Caco-2 (cell line): ENCODE results near the gene SMIM35. TPM values are rescaled to one million over a fixed set of nuclear protein-coding genes. Genes with fewer than 3 reads are reported as not detected.

Source experiments
- BruUV-seq: library from RNA; stranded (reverse); fragments of 400-500 nt; replicated peaks from 2 replicates; lab custom pipeline; 2021; lab: Mats Ljungman, UMichigan
- CTCF ChIA-PET: fragments of 300-600 bp; sonication (Branson Sonifier 250); formaldehyde crosslinking; loops from one replicate; lab custom pipeline; 2022; ENCODE audit warnings: antibody characterized with exemption; lab: Charles Lee
- POLR2A ChIA-PET: fragments of 300-600 bp; sonication (Branson Sonifier 250); formaldehyde crosslinking; loops from one replicate; lab custom pipeline; 2022; ENCODE audit warnings: antibody characterized with exemption; lab: Charles Lee
- DNase-seq, 2 experiments: peaks; one replicate each; pipeline versions ENCODE4 v3.0.0 to v3.0.0-alpha.2; 2020 to 2022
- H3K27me3 ChIP-seq: replicated peaks from 2 replicates; pipeline ENCODE4 v1.6.0; 2011; ENCODE audit warnings: low read length; ENCODE audit not compliant: control insufficient read depth, insufficient read depth
- H3K36me3 ChIP-seq: 2 replicates; pipeline ENCODE4 v1.5.1; 2011; ENCODE audit warnings: low read length; ENCODE audit not compliant: control insufficient read depth, insufficient read depth
- H3K4me1 ChIP-seq: fragments of 250-450 bp; sonication (Bioruptor Pico); 2 replicates; pipeline ENCODE4 v1.5.1; 2020; ENCODE audit warnings: mild to moderate bottlenecking
- H3K4me3 ChIP-seq: 2 replicates; pipeline ENCODE4 v1.5.1; 2011; ENCODE audit warnings: low read depth, mild to moderate bottlenecking, control low read depth, low read length
- H3K9me3 ChIP-seq: fragments of 250-450 bp; sonication (Bioruptor Pico); 2 replicates; pipeline ENCODE4 v1.5.1; 2020; ENCODE audit warnings: mild to moderate bottlenecking, moderate library complexity
- H3K27ac Mint-ChIP-seq: one replicate; pipeline ENCODE4 v1.8.0; 2022; ENCODE audit warnings: mixed read lengths; ENCODE audit not compliant: unreplicated experiment
- H3K27me3 Mint-ChIP-seq: one replicate; pipeline ENCODE4 v1.8.0; 2022; ENCODE audit warnings: mixed read lengths; ENCODE audit not compliant: insufficient read depth, unreplicated experiment
- H3K36me3 Mint-ChIP-seq: one replicate; pipeline ENCODE4 v1.8.0; 2022; ENCODE audit warnings: mild to moderate bottlenecking, mixed read lengths; ENCODE audit not compliant: insufficient read depth, unreplicated experiment
- H3K4me1 Mint-ChIP-seq: one replicate; pipeline ENCODE4 v1.8.0; 2022; ENCODE audit warnings: low read depth, mixed read lengths; ENCODE audit not compliant: unreplicated experiment
- H3K4me3 Mint-ChIP-seq: one replicate; pipeline ENCODE4 v1.8.0; 2022; ENCODE audit warnings: mild to moderate bottlenecking, moderate library complexity, mixed read lengths; ENCODE audit not compliant: unreplicated experiment
- H3K9me3 Mint-ChIP-seq: one replicate; pipeline ENCODE4 v1.8.0; 2022; ENCODE audit warnings: mixed read lengths; ENCODE audit not compliant: unreplicated experiment
- CTCF ChIP-seq, 2 experiments: fragments of 200-600 bp in 1 of 2; IDR thresholded peaks; 1 replicate in 1 of 2; 2 replicates in 1 of 2; pipeline versions ENCODE4 v1.5.1 to v1.8.0; 2011 to 2022; ENCODE audit warnings: antibody characterized with exemption in 1 of 2, control low read depth in 1 of 2, inconsistent platforms in 1 of 2, low read depth in 1 of 2, low read length in 1 of 2, mild to moderate bottlenecking in 1 of 2, moderate library complexity in 1 of 2; ENCODE audit not compliant: insufficient read depth in 1 of 2, severe bottlenecking in 1 of 2, unreplicated experiment in 1 of 2
- intact Hi-C: fragments of 100-400 bp; cut with micrococcal nuclease; formaldehyde crosslinking; loops from one replicate; pipeline ENCODE4 v1.10.0; 2022; ENCODE audit not compliant: unreplicated experiment
- total RNA-seq: library from RNA; stranded (reverse); gene quantifications from 2 replicates; pipeline ENCODE4 v1.2.3, GENCODE V29; 2022

Gene SMIM35
- total RNA-seq, 1 experiment from 2014 or later, result not detected

- ChIA-PET POLR2A (no interaction called here), CTCF (no interaction called here)
- Histone ChIP-seq H3K4me1 (no peaks in the 10 kb centered on the region), H3K4me3 (no peak overlapping the region), H3K27me3 (no peaks in the 10 kb centered on the region), H3K9me3 (no peaks in the 10 kb centered on the region), H3K36me3 (no peaks in the 10 kb centered on the region)
- intact Hi-C loops, result no loop called here
- Mint-ChIP-seq H3K27me3 (no peaks in the 10 kb centered on the region), H3K9me3 (no peaks in the 10 kb centered on the region), H3K36me3 (no peaks in the 10 kb centered on the region), H3K4me1 (no peaks in the 10 kb centered on the region), H3K27ac (no peak overlapping the region), H3K4me3 (no peak overlapping the region)
- no peak for TF ChIP-seq CTCF (IDR thresholded peaks at IDR 0.05; ENCODE audit: insufficient read depth in 1 of 2, low read depth in 1 of 2, low read length in 1 of 2, severe bottlenecking in 1 of 2, unreplicated experiment in 1 of 2)
- no peak for DNase-seq
- no TSS peak for BruUV-seq
Observed at GRCh38 chr11:117997406-117997805, 89.4 kb downstream of the SMIM35 start.

GRCh38 chr11:117996058-117996457 lies 90.7 kb downstream of the SMIM35 start:
- ChIA-PET CTCF (no interaction called here), POLR2A (no interaction called here)
- H3K27me3 ChIP-seq, result no peaks in the 10 kb centered on the region
- no peaks in the 10 kb centered on the region for H3K9me3 ChIP-seq
- H3K36me3 ChIP-seq, result no peaks in the 10 kb centered on the region
- no peak for DNase-seq
- Mint-ChIP-seq H3K4me1 (no peaks in the 10 kb centered on the region), H3K36me3 (no peaks in the 10 kb centered on the region), H3K27me3 (peaks cover 3% of the 10 kb centered on the region), H3K4me3 (no peak overlapping the region), H3K27ac (no peak overlapping the region), H3K9me3 (no peaks in the 10 kb centered on the region)
- H3K4me3 ChIP-seq, result no peak overlapping the region
- no peak for TF ChIP-seq CTCF (IDR thresholded peaks at IDR 0.05; ENCODE audit: insufficient read depth in 1 of 2, low read depth in 1 of 2, low read length in 1 of 2, severe bottlenecking in 1 of 2, unreplicated experiment in 1 of 2)
- BruUV-seq, result no TSS peak
- no peaks in the 10 kb centered on the region for H3K4me1 ChIP-seq
- intact Hi-C loops, result no loop called here

GRCh38 chr11:117995472-117995871 lies 91.3 kb downstream of the SMIM35 start:
- Histone ChIP-seq H3K27me3 (no peaks in the 10 kb centered on the region), H3K4me1 (no peaks in the 10 kb centered on the region), H3K9me3 (no peaks in the 10 kb centered on the region), H3K36me3 (no peaks in the 10 kb centered on the region), H3K4me3 (no peak overlapping the region)
- no TSS peak for BruUV-seq
- H3K4me1 Mint-ChIP-seq, result no peaks in the 10 kb centered on the region
- intact Hi-C loops, result no loop called here
- H3K27me3 Mint-ChIP-seq, result peaks cover 3% of the 10 kb centered on the region
- DNase-seq, result no peak
- H3K4me3 Mint-ChIP-seq, result no peak overlapping the region
- ChIA-PET POLR2A (no interaction called here), CTCF (no interaction called here)
- no peak overlapping the region for H3K27ac Mint-ChIP-seq
- TF ChIP-seq CTCF (IDR thresholded peaks at IDR 0.05; ENCODE audit: insufficient read depth in 1 of 2, low read depth in 1 of 2, low read length in 1 of 2, severe bottlenecking in 1 of 2, unreplicated experiment in 1 of 2), result no peak
- H3K36me3 Mint-ChIP-seq, result no peaks in the 10 kb centered on the region
- H3K9me3 Mint-ChIP-seq, result no peaks in the 10 kb centered on the region
